ENCODE measurements around the gene TFDP1.

TFDP1 gene

GRCh38 chr13:113665597-113666328 is 81.2 kb downstream of the TFDP1 start:
- DNase-seq (ENCODE audit: low spot score) = no peak

GRCh38 chr13:113666329-113666670 is 81.7 kb downstream of the TFDP1 start:
- DNase-seq (ENCODE audit: low spot score) = no peak

GRCh38 chr13:113666951-113667701 is 82.6 kb downstream of the TFDP1 start, which contains the start of gene GRK1:
Gene GRK1 (plus strand): TSS chr13:113667219. CDS start chr13:113667387, 168 bp downstream.
- DNase-seq (ENCODE audit: low spot score) = no peak

GRCh38 chr13:113667771-113668490 is 83.4 kb downstream of the TFDP1 start:
- no peak for DNase-seq (ENCODE audit: low spot score)

GRCh38 chr13:113668491-113668971 is 84.0 kb downstream of the TFDP1 start:
- DNase-seq (ENCODE audit: low spot score) = no peak

- DNase-seq (ENCODE audit: low spot score) = no peak
Observed at GRCh38 chr13:113669231-113669754, 84.7 kb downstream of the TFDP1 start.

GRCh38 chr13:113669755-113670341 is 85.3 kb downstream of the TFDP1 start:
- no peak for DNase-seq (ENCODE audit: low spot score)

- DNase-seq (ENCODE audit: low spot score) = no peak
Observed at GRCh38 chr13:113670541-113670940, 86.0 kb downstream of the TFDP1 start.

- no peak for DNase-seq (ENCODE audit: low spot score)
Observed at GRCh38 chr13:113671066-113672001, 86.8 kb downstream of the TFDP1 start.

- DNase-seq (ENCODE audit: low spot score) = no peak
Observed at GRCh38 chr13:113672002-113672651, 87.6 kb downstream of the TFDP1 start.
